Activated naive CD8-positive, alpha-beta T cell (primary cell): ENCODE results near the gene SASH1.
"Not testable (repeated sequence)": the region's sequence is repeated elsewhere in the genome, so short reads cannot be mapped to it uniquely, and the experiment has no call there.

ENCODE experiments used
- H3K27ac Mint-ChIP-seq: one replicate; pipeline ENCODE4 v1.8.0; 2021; ENCODE audit warnings: mixed read lengths
- H3K27me3 Mint-ChIP-seq: one replicate; pipeline ENCODE4 v1.8.0; 2021; ENCODE audit warnings: mixed read lengths
- H3K36me3 Mint-ChIP-seq: one replicate; pipeline ENCODE4 v1.8.0; 2021; ENCODE audit warnings: mixed read lengths
- H3K4me1 Mint-ChIP-seq: one replicate; pipeline ENCODE4 v1.8.0; 2021; ENCODE audit warnings: low read depth, mixed read lengths
- H3K4me3 Mint-ChIP-seq: one replicate; pipeline ENCODE4 v1.8.0; 2021; ENCODE audit warnings: mild to moderate bottlenecking, mixed read lengths
- H3K9me3 Mint-ChIP-seq: one replicate; pipeline ENCODE4 v1.8.0; 2021; ENCODE audit warnings: low read depth, mixed read lengths

SASH1 gene

GRCh38 chr6:148345578-148345977, 2.9 kb downstream of the SASH1 start:
- Mint-ChIP-seq H3K4me3 (no peak overlapping the region), H3K9me3 (no peaks in the 10 kb centered on the region), H3K27me3 (peaks cover 35% of the 10 kb centered on the region), H3K4me1 (peaks cover 12% of the 10 kb centered on the region), H3K27ac (no peak overlapping the region), H3K36me3 (no peaks in the 10 kb centered on the region)

DNA sequence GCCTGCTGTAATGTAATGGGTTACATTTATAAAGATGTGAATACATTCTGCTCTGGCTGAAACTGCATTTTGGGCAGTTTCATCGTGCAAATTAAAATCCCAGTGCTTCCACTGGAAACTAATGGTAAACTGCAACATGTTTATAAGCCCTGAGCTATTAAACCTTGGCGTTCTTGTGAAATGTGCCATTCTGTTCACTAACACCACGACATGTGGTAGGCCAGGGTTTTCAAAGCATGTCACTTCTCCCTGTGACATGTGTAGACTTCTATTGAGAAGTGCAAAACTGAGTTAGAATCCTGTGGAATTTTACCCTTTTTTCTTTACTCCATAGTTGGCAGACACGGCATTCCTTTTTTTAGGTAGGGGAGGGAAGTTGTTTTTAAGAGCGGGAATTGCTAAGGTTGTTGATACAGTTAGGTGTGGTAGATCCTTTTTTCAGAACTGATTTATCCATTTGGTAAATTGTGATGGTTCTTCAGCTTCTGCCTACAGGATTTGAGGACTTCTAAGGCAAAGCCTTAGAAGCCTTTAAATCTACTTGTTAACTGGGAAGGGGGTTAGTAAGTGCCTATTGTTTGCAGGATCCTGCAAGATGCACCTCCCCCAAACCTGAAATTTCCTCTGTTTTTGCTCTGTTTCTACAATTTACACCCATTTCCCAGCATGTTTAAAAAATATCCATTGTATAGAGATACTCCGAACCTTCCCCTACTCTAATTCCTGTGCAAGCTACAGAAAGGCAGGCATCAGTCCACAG, 4.2 kb downstream of the SASH1 start:
- Mint-ChIP-seq H3K27ac (no peak overlapping the region), H3K4me1 (peaks cover 12% of the 10 kb centered on the region), H3K4me3 (no peak overlapping the region), H3K36me3 (no peaks in the 10 kb centered on the region), H3K27me3 (peaks cover 33% of the 10 kb centered on the region), H3K9me3 (no peaks in the 10 kb centered on the region)

- Mint-ChIP-seq H3K4me1 (peaks cover 5% of the 10 kb centered on the region), H3K36me3 (no peaks in the 10 kb centered on the region), H3K27ac (no peak overlapping the region), H3K4me3 (no peak overlapping the region), H3K27me3 (peaks cover 28% of the 10 kb centered on the region), H3K9me3 (no peaks in the 10 kb centered on the region)
Observed at GRCh38 chr6:148347441-148348054, 4.9 kb downstream of the SASH1 start.

GRCh38 chr6:148348335-148348734, 5.7 kb downstream of the SASH1 start:
- H3K4me3 Mint-ChIP-seq: no peak overlapping the region
- H3K27me3 Mint-ChIP-seq: peaks cover 26% of the 10 kb centered on the region
- peaks cover 2% of the 10 kb centered on the region for H3K4me1 Mint-ChIP-seq

GRCh38 chr6:148348778-148349177, 6.1 kb downstream of the SASH1 start:
- H3K27ac Mint-ChIP-seq: no peak overlapping the region
- H3K4me3 Mint-ChIP-seq: no peak overlapping the region
- peaks cover 22% of the 10 kb centered on the region for H3K27me3 Mint-ChIP-seq

More at GRCh38 chr6:148348335-148348734, 5.7 kb downstream of the SASH1 start:
- Mint-ChIP-seq H3K36me3 (no peaks in the 10 kb centered on the region), H3K9me3 (no peaks in the 10 kb centered on the region), H3K27ac (no peak overlapping the region)

GRCh38 chr6:148349466-148349865, 6.8 kb downstream of the SASH1 start:
- no peaks in the 10 kb centered on the region for H3K36me3 Mint-ChIP-seq
- H3K4me3 Mint-ChIP-seq: no peak overlapping the region
- H3K4me1 Mint-ChIP-seq: no peaks in the 10 kb centered on the region
- H3K27ac Mint-ChIP-seq: no peak overlapping the region
- H3K27me3 Mint-ChIP-seq: peaks cover 17% of the 10 kb centered on the region
- H3K9me3 Mint-ChIP-seq: no peaks in the 10 kb centered on the region

More at GRCh38 chr6:148348778-148349177, 6.1 kb downstream of the SASH1 start:
- Mint-ChIP-seq H3K4me1 (no peaks in the 10 kb centered on the region), H3K36me3 (no peaks in the 10 kb centered on the region), H3K9me3 (no peaks in the 10 kb centered on the region)

DNA sequence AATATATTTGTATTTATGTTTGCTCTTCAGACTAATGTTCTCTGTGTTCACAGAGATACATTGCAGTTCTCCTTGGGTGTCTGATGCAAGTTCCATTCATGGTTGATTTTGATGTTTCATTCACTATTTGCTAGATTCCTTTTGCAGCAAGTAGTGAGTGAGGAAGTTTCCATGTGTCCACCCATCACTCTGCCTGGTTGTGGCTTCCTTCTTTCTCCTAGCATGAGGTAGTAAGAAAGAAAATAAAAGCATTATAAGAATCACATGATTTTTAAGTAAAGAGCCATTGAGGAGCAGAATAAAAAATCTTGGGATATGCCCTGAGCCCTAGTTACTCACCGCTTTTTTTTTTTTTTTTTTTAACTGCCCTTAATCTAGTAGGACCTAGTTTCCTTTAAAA, 8.7 kb downstream of the SASH1 start:
- Mint-ChIP-seq H3K27me3 (peaks cover 6% of the 10 kb centered on the region), H3K27ac (no peak overlapping the region), H3K4me1 (no peaks in the 10 kb centered on the region), H3K9me3 (no peaks in the 10 kb centered on the region), H3K4me3 (no peak overlapping the region), H3K36me3 (no peaks in the 10 kb centered on the region)

DNA sequence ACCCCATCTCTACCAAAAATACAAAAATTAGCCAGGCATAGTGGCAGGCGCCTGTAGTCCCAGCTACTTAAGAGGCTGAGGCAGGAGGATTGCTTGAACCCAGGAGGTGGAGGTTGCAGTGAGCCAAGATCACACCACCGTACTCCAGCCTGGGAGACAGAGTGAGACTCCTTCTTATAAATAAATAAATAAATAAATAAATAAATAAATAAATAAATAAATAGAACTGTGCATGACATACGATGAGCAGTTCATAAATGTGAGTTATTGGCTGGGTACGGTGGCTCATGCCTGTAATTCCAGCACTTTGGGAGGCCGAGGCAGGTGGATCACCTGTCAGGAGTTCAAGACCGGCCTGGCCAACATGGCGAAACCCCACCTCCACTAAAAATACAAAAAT, 9.8 kb downstream of the SASH1 start:
- H3K4me1 Mint-ChIP-seq, H3K36me3 Mint-ChIP-seq, H3K27me3 Mint-ChIP-seq, H3K4me3 Mint-ChIP-seq, H3K27ac Mint-ChIP-seq, H3K9me3 Mint-ChIP-seq: not testable (repeated sequence)

- H3K27ac Mint-ChIP-seq: no peak overlapping the region
Observed at GRCh38 chr6:148358196-148358785, 15.7 kb downstream of the SASH1 start.

GRCh38 chr6:148359228-148359627, 16.6 kb downstream of the SASH1 start:
- Mint-ChIP-seq H3K9me3 (no peaks in the 10 kb centered on the region), H3K4me1 (no peaks in the 10 kb centered on the region), H3K27me3 (peaks cover 23% of the 10 kb centered on the region), H3K36me3 (no peaks in the 10 kb centered on the region), H3K4me3 (no peak overlapping the region), H3K27ac (no peak overlapping the region)

More at GRCh38 chr6:148358196-148358785, 15.7 kb downstream of the SASH1 start:
- Mint-ChIP-seq H3K9me3 (no peaks in the 10 kb centered on the region), H3K4me3 (no peak overlapping the region), H3K36me3 (no peaks in the 10 kb centered on the region), H3K4me1 (no peaks in the 10 kb centered on the region), H3K27me3 (peaks cover 17% of the 10 kb centered on the region)

- Mint-ChIP-seq H3K27ac (no peak overlapping the region), H3K36me3 (no peaks in the 10 kb centered on the region), H3K4me1 (no peaks in the 10 kb centered on the region), H3K4me3 (no peak overlapping the region), H3K27me3 (peaks cover 19% of the 10 kb centered on the region), H3K9me3 (no peaks in the 10 kb centered on the region)
Observed at GRCh38 chr6:148364056-148364824, 21.6 kb downstream of the SASH1 start.

DNA sequence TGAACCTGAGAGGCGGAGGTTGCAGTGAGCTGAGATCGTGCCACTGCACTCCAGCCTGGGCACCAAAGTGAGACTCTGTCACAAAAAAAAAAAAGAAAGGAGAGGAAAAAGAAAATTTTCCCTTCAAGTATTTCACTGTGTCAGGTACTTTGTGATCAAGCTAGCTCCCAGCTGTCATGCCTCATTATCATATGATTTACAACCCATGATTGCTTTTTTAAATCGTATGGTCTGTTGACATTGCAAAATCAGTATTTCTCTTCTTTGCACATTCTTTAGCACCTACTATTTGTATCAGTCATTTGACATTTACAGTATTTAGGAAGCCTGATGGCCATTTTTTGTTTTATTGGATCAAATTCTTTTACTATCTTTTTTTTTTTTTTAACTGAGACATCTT, 22.4 kb downstream of the SASH1 start:
- no peak overlapping the region for H3K27ac Mint-ChIP-seq
- H3K4me1 Mint-ChIP-seq: no peaks in the 10 kb centered on the region
- H3K4me3 Mint-ChIP-seq: no peak overlapping the region
- no peaks in the 10 kb centered on the region for H3K9me3 Mint-ChIP-seq
- peaks cover 16% of the 10 kb centered on the region for H3K27me3 Mint-ChIP-seq
- H3K36me3 Mint-ChIP-seq: no peaks in the 10 kb centered on the region

- Mint-ChIP-seq H3K4me3 (no peak overlapping the region), H3K9me3 (no peaks in the 10 kb centered on the region), H3K4me1 (no peaks in the 10 kb centered on the region), H3K27ac (no peak overlapping the region), H3K36me3 (no peaks in the 10 kb centered on the region), H3K27me3 (peaks cover 16% of the 10 kb centered on the region)
Observed at GRCh38 chr6:148367411-148368024, 24.9 kb downstream of the SASH1 start.

DNA sequence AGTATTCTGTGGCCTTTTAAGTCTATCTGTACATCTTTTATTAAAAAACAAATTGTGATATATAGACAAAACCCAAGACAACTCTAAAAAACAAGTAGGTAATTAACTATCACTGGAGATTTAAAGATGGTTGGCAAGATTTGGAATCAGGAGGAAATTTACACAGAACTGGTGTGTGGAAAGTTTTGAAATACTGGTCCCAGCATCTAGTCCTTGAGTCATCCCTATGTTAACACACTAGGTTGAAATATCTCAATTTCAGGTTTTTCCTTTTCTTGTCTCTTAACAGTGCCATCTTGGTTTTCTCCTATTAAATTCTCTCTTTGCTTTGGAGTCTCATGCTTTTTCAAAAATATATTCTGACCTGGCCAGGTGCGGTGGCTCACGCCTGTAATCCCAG, 27.5 kb downstream of the SASH1 start:
- no peaks in the 10 kb centered on the region for H3K9me3 Mint-ChIP-seq
- no peak overlapping the region for H3K27ac Mint-ChIP-seq
- H3K4me1 Mint-ChIP-seq: no peaks in the 10 kb centered on the region
- H3K4me3 Mint-ChIP-seq: no peak overlapping the region
- no peaks in the 10 kb centered on the region for H3K36me3 Mint-ChIP-seq
- H3K27me3 Mint-ChIP-seq: peaks cover 4% of the 10 kb centered on the region
